Inflammatory macrophage treated with lipopolysaccharide for 1 hour (primary cell): Measurements from ENCODE around the gene MEGF9.

Source experiments
- DNase-seq, 2 donors: peaks; one replicate each; pipeline ENCODE4 v3.0.0-alpha.2; 2020 to 2022

MEGF9 gene

GRCh38 chr9:120619751-120620655, 94.3 kb downstream of the MEGF9 start:
- peak; percentile 47 to 89 for DNase-seq

DNA sequence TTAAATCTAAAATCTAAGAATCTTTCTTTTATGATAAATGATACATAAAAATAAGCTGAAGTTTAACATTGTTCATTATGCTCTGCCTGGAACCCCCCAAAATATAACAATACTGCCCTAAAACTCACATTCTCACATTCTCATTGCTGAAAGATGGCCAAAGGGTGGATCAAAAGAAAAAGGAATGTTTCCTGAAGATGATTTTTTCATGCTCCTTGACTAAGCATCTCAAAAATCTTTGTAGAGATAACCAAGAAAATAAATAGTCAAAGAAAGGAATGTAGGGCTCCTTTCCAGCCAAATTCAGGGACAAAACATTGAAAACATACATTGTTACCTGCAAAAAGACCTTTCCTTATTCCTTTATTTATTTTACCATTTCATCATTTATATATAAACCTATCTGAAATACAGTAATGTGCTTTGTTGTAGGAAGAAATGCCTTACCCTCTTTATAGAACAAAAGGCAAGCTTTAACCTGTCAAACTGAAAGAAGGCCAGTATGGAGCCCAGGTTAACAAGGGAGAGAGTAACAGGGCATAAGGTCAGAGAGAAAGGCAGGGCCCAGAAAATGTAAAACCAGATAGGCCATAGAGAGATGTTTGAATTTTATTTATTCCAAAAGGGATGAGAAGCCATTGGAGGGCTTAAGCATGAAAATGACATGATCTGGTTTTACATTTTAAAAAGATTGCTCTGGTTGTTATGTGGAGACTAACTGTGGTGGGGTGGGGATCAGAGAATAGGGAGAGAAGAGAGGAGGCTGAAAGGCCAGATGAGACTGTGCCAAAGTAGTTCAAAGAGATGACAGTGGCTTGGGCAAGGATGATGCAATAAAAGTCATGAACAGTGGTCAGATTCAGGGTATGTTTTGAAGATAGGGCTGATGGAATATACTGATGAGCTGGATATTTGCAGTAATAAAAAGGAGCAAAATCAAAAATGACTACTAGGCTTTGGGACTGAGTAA, 97.0 kb downstream of the MEGF9 start:
- DNase-seq: no peak

DNA sequence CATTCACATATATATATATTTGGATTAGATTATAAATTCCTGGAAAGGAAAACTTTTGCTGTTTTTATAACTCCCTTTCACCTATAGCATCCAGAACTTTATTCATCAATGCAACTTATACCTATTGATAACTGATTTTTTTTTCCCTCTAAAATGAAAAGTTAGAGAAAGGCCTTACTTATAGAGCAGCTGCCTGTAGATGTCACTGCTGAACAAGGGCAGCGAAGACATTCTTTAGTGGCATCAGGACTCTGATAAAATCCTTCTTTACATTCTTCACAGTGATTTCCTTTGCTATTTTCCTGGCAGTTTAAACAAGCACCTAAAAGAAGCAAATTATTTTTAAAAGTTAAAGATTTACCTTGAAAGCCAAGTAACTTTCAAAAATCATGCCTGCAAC, 102.1 kb downstream of the MEGF9 start:
- DNase-seq: no peak

DNA sequence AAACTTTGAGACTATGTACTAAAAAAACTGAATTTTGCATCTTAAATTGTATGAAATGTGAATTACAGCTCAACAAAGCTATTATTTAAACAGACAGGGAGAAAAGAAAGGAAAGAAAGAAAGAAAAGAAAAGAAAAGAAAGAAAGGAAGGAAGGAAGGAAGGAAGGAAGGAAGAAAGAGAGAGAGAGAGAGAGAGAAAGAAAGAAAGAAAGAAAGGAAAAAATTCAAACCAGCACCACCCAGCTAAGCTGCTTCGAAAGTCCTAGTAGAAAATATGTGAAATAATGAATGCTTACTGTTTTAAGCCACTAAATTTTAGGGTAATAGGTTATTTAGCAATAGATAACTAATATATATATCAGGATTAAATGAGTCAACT, 102.6 kb downstream of the MEGF9 start:
- DNase-seq: no peak

- DNase-seq: peak in 1 of 2 donors; percentile 17
Observed at GRCh38 chr9:120610975-120611689, 103.1 kb downstream of the MEGF9 start.

DNA sequence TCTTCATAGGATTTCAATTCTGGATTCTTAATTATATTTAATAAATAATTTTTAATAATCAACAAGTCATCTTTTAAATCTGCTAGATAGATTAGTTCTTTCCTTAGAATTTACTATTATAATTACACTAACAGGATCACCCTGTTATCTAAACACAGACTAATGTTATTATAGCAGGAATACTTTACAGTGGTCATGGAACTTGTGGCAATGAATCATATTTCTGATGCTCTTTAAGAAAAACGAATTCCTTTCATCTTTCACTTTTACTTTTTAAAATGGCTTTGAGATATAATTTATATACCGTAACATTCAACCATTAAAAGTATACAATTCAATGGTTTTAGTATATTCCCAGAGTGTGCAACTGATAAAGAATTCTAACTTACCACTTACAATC, 104.6 kb downstream of the MEGF9 start:
- DNase-seq: no peak

DNA sequence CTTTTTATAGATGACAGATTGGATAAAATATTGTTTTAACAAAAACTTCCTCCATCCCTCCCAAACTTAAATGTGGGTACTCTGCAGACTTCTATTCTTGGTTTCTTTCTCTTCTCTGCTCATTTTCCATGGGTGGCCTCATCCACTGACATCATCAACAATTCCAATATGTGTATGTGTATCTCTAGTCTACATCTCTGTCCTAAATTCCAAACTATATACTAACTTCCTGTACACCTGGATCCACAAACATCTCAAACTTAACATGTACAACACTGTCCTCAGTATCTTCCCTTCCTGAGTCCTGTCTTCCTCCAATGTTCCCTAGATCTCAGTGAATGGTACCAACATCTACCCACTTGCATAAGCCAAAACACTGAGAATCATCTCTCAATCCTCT, 105.8 kb downstream of the MEGF9 start:
- no peak for DNase-seq

GRCh38 chr9:120603591-120603990, 110.7 kb downstream of the MEGF9 start:
- no peak for DNase-seq

DNA sequence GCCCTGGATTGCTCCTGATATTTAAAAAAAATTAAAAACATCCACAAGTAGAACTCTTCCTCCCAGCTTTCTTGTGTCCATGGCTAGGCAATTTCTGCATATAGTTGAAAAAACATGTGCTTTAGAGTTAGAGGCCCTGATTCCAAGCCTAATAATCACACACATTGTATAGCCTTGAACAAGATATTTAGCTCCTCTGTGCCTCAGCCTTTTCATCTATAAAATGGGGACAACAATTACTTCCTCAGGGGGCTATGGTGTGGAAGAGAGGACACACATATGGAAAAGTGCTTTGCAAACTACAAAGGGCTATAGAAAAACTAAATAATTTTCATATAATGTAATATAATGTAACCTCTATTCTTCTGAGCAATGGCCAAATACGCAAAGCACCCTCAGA, 111.3 kb downstream of the MEGF9 start:
- no peak for DNase-seq

- no peak for DNase-seq
Observed at GRCh38 chr9:120593955-120594277, 120.4 kb downstream of the MEGF9 start.

DNA sequence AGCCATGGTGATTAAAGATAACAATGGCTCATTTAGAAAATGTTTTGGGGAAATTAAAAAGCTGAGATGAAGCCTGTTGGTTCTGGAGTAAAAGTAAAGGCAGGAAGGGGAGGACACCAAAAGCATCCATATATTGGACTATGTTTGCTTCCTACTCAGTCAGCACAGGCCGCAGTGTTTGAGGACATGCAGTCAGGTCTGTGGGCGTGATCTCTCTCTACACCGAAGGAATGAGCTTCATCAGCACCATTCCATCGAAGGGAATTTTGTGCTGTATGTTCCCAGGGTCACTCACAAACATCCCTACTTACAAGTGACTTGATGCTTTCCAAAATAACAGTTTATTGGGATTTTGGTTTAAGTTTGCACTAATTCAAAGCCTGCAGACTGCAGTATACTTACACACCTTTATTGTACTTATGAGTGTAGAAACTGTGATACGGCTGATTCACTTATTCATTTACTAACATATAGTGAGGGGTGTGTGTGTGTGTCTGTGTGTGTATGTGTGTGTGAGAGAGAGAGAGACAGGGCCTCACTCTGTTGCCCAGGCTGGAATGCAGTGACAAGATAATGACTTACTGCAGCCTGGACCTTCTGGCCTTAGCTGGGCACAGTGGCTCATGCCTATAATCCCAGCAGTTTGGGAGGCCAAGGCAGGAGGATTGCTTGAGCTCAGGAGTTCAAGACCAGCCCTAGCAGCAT, 120.9 kb downstream of the MEGF9 start:
- DNase-seq: no peak

DNA sequence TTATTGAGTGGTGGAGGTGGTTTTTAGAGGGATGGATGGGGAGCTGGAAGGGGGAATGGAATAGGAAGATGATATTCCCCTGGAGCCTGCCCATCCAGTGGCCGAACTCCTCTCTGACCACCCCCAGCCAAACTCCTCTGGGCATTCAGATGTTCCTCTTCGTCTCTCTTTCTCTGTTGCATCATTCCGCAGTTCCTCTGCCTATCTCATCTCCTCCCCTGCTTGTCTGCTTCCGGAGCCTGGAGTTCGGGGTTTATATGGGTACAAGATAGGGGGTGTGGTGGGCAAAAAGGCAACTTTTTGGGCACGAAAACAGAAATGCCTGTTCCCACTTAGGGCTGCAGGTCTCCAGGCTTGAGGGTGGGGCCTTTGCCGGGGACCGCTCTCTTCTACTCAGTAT, 122.1 kb downstream of the MEGF9 start:
- DNase-seq: no peak

- DNase-seq: no peak
Observed at GRCh38 chr9:120587328-120587727, 126.9 kb downstream of the MEGF9 start.

- DNase-seq: peak; percentile 70 to 80
Observed at GRCh38 chr9:120583958-120584369, 130.3 kb downstream of the MEGF9 start.

DNA sequence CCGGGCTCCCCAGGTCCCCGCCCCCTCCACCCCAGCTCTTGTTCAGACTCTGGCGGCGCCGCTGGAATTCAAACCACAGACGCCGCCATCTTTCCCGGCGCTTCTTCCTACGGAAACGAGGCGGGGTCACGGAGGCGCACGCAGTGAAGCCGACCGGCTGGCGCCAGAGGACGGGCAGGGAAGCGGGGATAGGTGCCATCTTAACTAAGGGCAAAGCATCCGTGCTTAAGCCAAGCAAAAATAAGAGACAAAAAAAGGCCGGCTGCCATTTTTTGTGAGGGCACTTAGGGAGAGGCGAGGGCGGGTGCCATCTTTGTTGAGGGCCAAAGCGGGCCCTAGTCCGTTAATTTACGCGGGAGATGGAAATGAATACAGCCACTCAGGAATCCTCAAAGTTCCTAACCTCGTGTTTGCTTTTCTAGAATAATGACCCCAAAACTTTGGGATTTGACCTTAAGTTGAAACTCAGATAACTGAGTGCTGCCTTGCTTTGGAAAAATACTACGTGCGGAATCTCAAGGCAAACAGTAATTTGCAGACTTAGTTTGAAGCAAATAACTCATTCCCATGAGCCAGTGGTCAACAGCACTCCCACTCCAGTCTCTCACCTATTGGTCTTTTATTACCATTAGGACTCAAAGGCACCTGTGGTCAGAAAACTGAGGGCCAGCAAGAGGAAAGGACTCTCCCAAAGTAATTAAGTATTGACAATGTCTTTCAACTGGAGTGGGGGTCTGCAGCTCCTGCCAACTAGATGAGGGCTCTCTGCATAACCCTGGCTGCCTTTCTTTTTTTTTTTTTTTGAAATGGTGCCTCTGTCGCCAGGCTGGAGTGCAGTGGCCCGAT, 134.0 kb downstream of the MEGF9 start, which contains the start of gene CDK5RAP2:
Gene CDK5RAP2, minus strand, starts transcription at position 117 of the 846 bp plus-strand sequence. CDS start 189 bp downstream, outside the sequence.
- DNase-seq: peak; percentile 97

- no peak for DNase-seq
Observed at GRCh38 chr9:120579139-120580050, 134.9 kb downstream of the MEGF9 start.

GRCh38 chr9:120574473-120574872, 139.8 kb downstream of the MEGF9 start:
- DNase-seq: no peak

DNA sequence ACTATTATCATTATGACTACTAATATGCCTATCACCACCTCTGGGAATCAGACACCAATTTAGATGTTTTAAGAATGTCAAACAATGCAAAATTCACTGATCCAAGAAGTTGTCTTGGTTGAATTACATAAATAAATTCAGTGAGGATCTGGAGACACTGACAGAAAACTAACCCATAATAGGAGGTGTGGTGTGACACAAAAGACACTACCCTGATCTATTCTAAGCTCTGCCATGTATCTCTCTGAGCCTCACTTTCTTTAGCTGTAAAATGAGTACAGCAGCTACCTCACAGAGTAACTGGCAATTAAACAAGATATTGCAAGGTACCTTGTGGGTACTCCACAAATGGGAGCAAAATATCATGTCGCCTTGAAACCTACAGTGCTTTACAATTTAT, 141.8 kb downstream of the MEGF9 start:
- no peak for DNase-seq

- no peak for DNase-seq
Observed at GRCh38 chr9:120571443-120572257, 142.6 kb downstream of the MEGF9 start.
